Measurements from ENCODE around the gene GLS.

DNA sequence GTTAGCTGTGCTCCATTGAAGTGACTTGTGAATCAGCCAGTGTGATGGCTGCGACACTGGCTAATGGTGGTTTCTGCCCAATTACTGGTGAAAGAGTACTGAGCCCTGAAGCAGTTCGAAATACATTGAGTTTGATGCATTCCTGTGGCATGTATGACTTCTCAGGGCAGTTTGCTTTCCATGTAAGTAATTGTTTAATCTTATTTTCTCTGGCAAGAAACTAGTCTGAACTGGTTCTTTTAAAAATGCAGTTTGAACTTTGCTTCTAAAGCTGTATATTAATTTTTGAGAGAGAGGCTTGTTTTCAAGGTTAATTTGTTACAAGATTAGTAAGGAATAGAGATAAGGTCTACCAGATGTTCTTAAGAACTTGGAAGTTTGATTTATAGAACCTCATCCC is 46.7 kb downstream of the GLS start:
- TF ChIP-seq CTCF (IDR thresholded peaks at IDR 0.05) (no peak), ZFX (IDR thresholded peaks at IDR 0.05; ENCODE audit: borderline replicate concordance) (no peak)

All from 22Rv1 (cell line).